HG03457 (cell line): Measurements from ENCODE around the gene USP34.
"Not testable (repeated sequence)": the region's sequence is repeated elsewhere in the genome, so short reads cannot be mapped to it uniquely, and the experiment has no call there.

Experiments
- ATAC-seq: cut with Tn5 transposase; IDR thresholded peaks from one replicate; pipeline ENCODE4 v1.9.1; 2021; ENCODE audit warnings: moderate number of reproducible peaks; ENCODE audit not compliant: unreplicated experiment

USP34 gene

DNA sequence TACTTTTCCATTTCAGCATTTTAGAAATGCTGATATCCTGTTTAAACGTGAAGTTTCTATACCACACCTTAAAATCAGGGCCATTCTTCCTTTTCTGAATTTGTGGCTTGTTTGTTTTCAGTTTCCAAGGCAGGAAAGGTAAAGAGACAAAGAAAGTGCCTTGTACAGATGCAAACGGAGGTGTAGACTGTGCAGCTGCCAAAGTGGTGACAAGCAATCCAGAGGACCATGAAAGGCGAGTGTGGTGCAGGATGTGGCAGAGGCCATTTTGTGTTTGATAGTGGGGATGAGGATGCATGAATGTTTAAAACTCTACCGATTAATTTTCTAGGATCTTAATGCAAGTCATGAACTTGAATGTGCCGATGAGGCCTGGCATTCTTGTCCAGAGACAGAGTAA is 308.2 kb downstream of the USP34 start:
- no peak for ATAC-seq

DNA sequence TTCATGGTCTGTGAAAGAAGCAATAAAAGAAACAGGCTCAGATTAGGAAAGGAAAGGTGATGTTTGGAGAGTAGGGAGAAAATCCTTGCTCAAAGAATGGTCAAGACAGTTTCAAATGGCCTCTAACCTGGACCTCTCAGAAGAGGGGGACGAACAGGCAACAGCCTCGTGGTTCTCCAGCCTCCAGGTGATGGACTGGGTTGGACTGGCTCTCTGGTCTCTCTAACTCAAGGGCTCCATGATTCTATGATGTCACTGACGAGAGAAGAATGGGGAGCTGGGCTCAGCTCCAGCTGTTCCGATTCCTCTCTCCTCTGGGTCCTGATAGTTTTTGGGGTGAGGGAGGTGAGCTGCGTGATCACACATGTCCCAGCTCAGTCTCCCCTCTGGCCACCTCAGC is 309.0 kb downstream of the USP34 start, which contains the start of gene C2orf74:
TSS of gene C2orf74 (plus strand) at position 301 of the 400 bp plus-strand sequence. CDS start 327 bp downstream, outside the sequence.
- ATAC-seq = no peak

DNA sequence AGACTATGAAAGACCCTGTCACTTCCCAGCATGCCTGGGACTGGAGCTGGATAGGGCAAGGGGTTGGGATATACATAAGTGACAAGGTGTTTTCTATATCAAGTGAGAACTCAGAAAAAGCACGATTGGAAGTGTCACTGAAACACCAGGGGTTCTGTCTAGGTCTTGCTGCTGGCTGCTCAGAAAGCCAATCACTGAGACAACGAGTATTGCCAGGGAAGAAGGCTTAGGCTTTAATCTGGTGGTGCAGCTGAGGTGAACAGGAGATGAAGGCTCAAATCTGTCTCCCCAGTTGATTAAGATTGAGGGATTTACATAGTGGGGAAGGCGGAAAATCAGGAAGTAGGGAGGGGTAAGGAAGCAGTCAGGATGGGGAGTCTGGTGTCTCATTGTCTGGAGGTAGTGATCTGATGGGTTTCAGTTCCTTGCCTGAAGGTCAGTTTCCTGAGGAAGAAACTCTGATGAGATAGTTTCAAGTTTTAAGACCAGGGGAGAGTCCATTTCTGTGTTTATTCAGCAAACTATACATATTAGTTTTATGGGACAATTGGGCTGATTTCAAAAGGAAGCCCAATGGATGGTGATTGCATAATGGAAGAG is 312.4 kb downstream of the USP34 start:
- ATAC-seq = no peak

DNA sequence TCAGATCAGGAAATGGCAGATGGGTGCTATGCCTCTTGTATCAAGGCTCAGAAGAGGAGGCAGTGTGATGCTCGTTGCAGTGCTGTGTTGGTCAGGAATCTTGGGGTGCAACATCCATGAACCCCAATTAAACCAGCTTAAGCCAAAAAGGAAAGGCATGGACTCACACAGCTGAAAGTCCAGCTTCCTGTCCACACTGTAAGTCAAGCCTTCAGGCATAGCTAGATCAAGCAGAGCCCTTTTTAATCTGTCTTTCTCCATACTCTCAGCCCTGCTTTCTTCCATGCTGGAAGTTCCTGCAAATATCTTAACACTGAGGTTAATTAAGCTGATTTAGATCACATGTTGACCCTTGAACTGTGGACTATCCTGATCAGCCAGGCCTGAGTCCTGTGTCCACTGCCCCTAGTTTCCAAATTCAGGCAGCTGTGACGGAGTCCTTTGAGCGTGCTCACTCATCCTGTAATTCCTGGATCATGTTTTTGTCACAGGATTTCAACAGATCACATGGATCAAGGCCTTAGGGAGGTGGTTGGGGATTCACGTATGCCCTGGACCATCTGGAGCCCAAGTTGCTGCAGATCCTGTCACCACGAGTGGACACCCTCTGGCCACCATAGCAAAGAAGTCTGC is 313.4 kb downstream of the USP34 start:
- ATAC-seq = no peak

DNA sequence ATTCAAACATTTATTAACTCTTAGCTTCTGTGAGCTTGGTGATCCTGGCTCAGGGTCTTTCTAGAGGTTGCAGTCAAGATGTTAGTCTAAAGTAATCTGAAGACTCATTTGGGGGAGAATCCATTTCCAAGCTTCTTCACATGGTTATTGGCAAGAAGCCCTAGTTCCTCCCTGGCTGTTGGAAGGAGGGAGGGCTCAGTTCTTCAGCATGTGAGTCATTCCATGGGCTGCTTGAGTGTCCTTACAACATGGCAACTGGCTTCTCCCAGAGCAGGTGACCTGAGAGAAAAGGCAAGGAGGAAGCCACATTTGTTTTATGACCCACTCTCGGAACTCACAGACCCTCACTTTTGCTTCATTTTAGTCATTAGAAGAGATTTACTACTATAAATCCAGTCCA is 319.5 kb downstream of the USP34 start:
- no peak for ATAC-seq

DNA sequence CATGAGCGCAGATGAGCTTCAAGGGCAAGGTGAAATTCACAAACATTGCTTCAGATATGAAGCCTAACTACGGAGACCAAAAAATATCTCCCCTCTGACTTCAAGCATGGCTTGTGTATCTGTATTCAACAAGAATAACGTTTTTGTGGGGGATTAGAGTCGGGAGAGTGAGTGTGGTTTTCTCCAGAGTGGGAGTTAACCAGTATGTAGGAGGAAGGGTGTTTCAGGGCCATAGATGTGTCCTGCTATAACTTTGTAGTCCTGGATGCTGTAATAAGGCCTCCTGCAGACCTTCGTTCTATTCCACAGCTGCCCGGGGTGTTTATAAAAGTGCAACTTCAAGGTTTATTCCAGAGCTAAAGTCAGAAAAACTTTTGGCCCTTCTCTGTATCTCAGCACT is 321.8 kb downstream of the USP34 start:
- no peak for ATAC-seq

DNA sequence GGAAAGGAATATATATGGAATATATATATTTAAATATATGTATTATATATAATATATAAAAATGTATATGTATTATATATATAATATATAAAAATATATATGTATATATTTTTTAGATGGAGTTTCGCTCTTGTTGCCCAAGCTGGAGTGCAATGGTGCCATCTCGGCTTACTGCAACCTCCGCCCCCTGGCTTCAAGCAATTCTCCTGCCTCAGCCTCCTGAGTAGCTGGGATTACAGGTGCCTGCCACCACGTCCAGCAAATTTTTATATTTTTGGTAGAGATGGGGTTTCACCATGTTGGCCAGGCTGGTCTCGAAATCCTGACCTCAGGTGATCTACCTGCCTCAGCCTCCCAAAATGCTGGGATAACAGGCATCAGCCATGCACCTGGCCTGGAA is 322.8 kb downstream of the USP34 start:
- not testable (repeated sequence) for ATAC-seq

DNA sequence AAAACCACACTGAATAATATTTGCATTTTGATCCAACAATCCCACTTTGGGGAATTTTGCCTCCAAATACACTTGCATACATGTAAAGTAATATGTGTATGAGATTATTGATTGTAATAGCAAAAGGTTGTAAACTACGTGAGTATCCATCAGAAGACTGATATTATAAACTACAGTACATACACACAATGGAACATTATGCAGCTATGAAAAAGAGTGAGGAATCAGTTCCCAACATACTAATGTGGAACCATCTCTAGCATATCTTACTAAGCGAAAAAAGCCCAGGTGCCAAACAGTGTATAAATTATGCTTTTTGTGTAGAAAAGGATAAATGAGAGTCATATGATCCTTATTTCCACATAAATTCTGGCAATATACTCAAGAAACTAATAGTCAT is 324.9 kb downstream of the USP34 start:
- ATAC-seq = no peak

DNA sequence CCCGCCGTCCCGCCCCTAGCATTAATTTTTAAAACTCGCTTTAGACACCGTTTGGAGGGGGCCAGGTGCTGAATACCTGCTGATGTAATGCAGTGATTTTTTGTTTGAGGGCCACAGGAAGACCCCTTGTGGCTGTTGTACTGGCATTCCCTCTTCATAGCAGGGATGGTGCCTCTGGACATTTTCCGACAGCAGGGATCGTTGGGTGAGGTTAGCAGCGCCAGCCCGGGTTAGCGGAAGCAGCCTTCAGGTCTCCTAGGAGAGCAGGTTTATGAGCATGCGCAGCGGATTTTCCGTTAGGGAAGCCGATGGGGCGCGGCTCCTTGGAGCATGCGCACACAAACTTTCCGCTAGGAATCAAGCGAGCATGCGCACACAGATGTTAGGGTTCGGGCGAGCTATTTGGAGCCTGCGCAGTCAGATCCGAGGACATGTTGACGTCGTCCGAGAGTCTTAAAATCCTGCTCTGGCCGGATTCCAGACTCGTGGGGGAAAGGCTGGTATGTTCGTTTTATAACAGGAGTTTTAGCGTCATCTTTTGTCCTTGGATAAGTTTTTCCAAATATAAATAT is 326.1 kb downstream of the USP34 start:
- ATAC-seq = peak; percentile 87

DNA sequence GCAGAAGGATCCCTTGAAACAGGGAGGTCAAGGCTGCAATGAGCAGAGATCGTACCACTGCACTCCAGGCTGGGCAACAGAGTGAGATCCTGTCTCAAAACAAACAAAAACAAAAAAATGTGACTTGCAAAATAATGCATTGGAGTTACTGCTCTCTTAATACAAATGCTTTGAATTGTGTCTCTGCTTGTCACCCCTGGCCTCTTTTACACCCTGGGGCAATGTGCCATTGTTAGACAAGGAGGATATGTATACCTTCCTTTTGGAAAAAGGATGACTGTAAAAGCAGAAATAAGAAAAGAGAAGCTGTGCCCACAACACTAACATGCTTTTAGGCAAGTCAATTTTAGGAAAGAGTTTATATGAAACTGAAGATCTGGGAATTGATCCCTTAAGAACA is 329.7 kb downstream of the USP34 start:
- ATAC-seq = no peak

DNA sequence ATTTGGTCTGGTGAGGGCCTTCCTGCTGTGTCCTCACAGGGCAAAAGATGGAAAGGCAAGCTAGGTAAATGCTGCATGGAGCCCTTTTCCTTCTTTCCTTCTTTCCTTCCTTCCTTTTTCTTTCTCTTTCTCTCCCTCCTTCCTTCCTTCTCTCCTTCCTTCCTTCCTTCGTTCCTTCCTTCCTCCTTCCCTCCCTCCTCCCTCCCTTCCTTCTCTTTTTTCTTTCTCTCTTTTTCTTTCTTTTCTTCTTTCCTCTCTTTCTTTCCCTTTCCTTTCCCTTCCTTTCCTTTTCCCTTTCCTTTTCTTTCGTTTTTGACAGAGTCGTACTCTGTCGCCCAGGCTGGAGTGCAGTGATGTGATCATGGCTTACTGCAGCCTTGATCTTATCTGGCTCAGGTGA is 332.0 kb downstream of the USP34 start:
- no peak for ATAC-seq
